ENCODE measurements around the gene MACROD1.

DNA sequence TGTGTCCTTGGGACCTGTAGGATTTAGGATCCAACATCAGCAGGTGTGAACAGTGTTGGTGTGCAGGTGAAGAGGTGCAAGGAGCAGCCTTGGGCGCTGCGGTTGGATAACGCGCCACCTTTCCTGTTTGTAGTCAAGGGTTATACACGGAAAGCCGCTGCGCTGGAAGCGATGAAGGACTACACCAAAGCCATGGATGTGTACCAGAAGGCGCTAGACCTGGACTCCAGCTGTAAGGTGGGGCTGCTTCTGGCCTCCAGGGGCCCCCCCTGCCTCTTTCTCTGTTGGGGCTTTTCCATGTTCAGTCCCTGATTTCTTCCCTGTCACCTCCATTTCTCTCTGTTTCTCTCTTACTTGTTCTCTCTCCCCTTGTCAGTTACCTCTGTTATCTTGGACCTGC lies 37.1 kb upstream of the MACROD1 start:
- TF ChIP-seq, protein P1, sequence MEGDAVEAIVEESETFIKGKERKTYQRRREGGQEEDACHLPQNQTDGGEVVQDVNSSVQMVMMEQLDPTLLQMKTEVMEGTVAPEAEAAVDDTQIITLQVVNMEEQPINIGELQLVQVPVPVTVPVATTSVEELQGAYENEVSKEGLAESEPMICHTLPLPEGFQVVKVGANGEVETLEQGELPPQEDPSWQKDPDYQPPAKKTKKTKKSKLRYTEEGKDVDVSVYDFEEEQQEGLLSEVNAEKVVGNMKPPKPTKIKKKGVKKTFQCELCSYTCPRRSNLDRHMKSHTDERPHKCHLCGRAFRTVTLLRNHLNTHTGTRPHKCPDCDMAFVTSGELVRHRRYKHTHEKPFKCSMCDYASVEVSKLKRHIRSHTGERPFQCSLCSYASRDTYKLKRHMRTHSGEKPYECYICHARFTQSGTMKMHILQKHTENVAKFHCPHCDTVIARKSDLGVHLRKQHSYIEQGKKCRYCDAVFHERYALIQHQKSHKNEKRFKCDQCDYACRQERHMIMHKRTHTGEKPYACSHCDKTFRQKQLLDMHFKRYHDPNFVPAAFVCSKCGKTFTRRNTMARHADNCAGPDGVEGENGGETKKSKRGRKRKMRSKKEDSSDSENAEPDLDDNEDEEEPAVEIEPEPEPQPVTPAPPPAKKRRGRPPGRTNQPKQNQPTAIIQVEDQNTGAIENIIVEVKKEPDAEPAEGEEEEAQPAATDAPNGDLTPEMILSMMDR (IDR thresholded peaks at IDR 0.05): no peak
- TF ChIP-seq EZH2 (IDR thresholded peaks at IDR 0.05; ENCODE audit: borderline replicate concordance, insufficient read depth, low read depth, low read length, poor library complexity, severe bottlenecking): no peak

All from B cell (primary cell).